Adrenal gland (tissue), 5 donors: ENCODE results near the gene PRKN.

ENCODE experiments used
- POLR2A ChIP-seq, 2 donors: fragments of 450-650 bp; IDR thresholded peaks; one replicate each; pipeline ENCODE4 v1.6.1; 2017; ENCODE audit warnings: antibody characterized with exemption in 2 of 2, mild to moderate bottlenecking in 2 of 2, moderate library complexity in 1 of 2
- TF ChIP-seq, protein P1 (sequence below), 6 experiments: fragments of 450-650 bp in 4 of 6; fragments of 200-600 bp in 2 of 6; sonication (generic) in 1 of 6; IDR thresholded peaks; 1 replicate in 5 of 6; 2 replicates in 1 of 6; pipeline versions ENCODE4 v1.5.1 to v1.8.0; 2016 to 2021; ENCODE audit warnings: antibody characterized with exemption in 6 of 6, mild to moderate bottlenecking in 2 of 6, moderate library complexity in 1 of 6
- donor health status: DM: no; HTN: no; CAD: no.

DNA sequence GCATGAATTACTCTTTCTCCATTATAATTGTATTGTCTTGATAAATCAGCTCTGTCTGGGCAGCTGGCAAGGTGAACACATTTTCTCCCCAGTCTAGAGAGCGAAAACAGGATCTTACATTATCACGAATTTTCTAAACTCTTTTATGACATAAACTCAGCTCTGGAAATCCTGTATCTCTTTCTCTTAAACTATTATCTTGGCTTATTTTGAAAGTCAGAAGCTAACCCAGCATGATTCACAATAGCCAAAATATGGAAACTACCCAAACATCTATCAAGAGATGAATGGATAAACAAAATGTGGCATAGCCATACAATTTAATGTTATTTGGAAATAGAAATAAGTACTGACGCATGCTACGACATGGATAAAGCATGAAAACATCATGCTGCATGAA is 1427.8 kb downstream of the PRKN start:
- TF ChIP-seq, protein P1, sequence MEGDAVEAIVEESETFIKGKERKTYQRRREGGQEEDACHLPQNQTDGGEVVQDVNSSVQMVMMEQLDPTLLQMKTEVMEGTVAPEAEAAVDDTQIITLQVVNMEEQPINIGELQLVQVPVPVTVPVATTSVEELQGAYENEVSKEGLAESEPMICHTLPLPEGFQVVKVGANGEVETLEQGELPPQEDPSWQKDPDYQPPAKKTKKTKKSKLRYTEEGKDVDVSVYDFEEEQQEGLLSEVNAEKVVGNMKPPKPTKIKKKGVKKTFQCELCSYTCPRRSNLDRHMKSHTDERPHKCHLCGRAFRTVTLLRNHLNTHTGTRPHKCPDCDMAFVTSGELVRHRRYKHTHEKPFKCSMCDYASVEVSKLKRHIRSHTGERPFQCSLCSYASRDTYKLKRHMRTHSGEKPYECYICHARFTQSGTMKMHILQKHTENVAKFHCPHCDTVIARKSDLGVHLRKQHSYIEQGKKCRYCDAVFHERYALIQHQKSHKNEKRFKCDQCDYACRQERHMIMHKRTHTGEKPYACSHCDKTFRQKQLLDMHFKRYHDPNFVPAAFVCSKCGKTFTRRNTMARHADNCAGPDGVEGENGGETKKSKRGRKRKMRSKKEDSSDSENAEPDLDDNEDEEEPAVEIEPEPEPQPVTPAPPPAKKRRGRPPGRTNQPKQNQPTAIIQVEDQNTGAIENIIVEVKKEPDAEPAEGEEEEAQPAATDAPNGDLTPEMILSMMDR (IDR thresholded peaks at IDR 0.05): no peak
- TF ChIP-seq POLR2A (IDR thresholded peaks at IDR 0.05): no peak
